D721Med (cell line): ENCODE data around the gene PCDHGA7.
"Not testable (repeated sequence)": the region's sequence is repeated elsewhere in the genome, so short reads cannot be mapped to it uniquely, and the experiment has no call there.

ENCODE experiments used
- DNase-seq: peaks from one replicate; pipeline ENCODE4 v3.0.0; 2011; ENCODE audit warnings: low spot score; ENCODE audit not compliant: insufficient read length
- FAIRE-seq: peaks from 2 replicates; lab custom pipeline; 2011; peaks lifted over from hg19 to GRCh38; lab: Jason Lieb, UNC
- CTCF ChIP-seq: IDR thresholded peaks from 2 replicates; pipeline ENCODE4 v1.5.1; 2012; ENCODE audit warnings: mild to moderate bottlenecking, control low read depth; ENCODE audit not compliant: insufficient read depth; ENCODE audit errors: missing control alignments

The PCDHGA7 gene

GRCh38 chr5:141384471-141385267 lies 2.1 kb downstream of the PCDHGA7 start:
- no peak for DNase-seq
- no peak for TF ChIP-seq CTCF
- no peak for FAIRE-seq

DNA sequence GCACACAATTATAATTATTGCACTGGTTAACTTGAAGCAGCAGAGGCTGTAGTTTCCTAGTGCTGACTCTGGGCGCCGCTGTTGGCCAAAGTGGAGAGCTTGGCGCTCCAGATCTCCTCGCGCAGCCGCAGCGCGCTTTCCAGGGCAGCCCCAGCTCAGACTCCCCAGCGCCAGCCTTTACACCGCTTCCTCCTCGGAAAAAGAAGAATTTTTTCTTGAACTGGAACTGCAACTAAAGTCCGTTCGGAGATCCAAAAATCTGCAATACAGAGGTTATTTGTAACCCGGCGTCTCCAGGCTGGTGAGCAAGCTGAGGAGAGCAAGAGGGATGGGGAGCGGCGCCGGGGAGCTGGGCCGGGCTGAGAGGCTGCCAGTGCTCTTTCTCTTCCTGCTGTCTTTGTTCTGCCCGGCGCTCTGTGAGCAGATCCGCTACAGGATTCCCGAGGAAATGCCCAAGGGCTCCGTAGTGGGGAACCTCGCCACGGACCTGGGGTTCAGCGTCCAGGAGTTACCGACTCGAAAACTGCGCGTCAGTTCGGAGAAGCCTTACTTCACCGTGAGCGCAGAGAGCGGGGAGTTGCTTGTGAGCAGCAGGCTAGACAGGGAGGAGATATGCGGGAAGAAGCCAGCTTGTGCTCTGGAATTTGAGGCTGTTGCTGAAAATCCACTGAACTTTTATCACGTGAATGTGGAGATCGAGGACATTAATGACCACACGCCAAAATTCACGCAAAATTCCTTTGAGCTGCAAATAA lies 5.2 kb downstream of the PCDHGA7 start, which contains the start of gene PCDHGB4:
Gene PCDHGB4 (plus strand): TSS at position 142 of the 755 bp plus-strand sequence. CDS start 187 bp downstream, at position 329.
- DNase-seq = not testable (repeated sequence)

GRCh38 chr5:141388661-141389060 lies 6.1 kb downstream of the PCDHGA7 start:
- FAIRE-seq (no peak), DNase-seq (no peak)
- no peak for TF ChIP-seq CTCF

More for the DNA sequence above, 5.2 kb downstream of the PCDHGA7 start, which contains the start of gene PCDHGB4:
- FAIRE-seq = not testable (repeated sequence)

DNA sequence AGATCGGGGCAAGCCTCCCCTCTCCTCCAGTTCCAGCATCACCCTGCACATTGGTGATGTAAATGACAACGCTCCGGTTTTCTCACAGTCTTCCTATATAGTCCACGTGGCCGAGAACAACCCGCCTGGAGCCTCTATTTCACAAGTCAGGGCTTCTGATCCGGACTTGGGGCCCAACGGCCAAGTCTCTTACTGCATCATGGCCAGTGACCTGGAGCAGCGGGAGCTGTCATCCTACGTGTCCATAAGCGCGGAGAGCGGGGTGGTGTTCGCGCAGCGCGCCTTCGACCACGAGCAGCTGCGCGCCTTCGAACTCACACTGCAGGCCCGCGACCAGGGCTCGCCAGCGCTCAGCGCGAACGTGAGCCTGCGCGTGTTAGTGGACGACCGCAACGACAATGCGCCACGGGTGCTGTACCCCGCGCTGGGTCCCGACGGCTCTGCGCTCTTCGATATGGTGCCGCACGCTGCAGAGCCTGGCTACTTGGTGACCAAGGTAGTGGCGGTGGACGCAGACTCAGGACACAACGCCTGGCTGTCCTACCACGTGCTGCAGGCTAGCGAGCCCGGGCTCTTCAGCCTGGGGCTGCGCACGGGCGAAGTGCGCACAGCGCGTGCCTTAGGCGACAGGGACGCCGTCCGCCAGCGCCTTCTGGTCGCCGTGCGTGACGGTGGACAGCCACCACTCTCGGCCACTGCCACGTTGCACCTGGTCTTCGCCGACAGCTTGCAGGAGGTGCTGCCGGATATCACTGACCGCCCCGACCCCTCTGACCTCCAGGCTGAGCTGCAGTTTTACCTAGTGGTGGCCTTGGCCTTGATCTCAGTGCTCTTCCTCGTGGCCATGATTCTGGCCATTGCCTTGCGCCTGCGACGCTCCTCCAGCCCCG lies 6.9 kb downstream of the PCDHGA7 start:
- no peak for DNase-seq
- FAIRE-seq = no peak
- no peak for TF ChIP-seq CTCF

DNA sequence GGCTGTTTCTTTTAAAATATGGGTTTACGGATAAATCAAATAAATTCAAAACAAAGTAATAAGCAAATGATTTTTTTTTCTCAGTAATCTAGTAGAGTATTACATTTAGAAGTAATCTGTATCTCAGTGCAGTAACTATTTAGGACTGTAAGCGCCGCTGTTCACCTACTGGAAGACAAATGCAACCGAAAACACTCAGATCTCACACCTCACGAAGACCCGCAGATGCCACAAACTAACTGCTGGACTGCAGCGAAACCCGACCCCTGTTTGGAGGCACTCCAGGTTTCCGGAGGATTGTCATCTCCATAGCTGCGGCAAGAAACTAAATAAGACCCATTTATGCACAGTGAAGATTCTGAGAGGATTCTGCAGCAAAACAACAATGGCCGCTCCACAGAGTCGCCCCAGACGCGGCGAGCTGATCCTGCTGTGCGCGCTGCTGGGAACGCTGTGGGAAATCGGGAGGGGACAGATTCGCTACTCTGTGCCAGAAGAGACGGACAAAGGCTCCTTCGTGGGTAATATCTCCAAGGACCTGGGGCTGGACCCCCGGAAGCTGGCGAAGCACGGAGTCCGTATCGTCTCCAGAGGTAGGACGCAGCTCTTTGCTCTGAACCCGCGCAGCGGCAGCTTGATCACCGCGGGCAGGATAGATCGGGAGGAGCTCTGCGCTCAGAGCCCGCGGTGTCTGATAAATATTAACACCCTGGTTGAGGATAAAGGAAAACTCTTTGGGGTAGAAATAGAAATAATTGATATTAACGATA lies 10.1 kb downstream of the PCDHGA7 start, which contains the start of gene PCDHGA8:
Gene PCDHGA8 (plus strand): TSS at position 205 of the 770 bp plus-strand sequence. CDS start 181 bp downstream, at position 386.
- FAIRE-seq (no peak), DNase-seq (no peak)
- no peak for TF ChIP-seq CTCF

DNA sequence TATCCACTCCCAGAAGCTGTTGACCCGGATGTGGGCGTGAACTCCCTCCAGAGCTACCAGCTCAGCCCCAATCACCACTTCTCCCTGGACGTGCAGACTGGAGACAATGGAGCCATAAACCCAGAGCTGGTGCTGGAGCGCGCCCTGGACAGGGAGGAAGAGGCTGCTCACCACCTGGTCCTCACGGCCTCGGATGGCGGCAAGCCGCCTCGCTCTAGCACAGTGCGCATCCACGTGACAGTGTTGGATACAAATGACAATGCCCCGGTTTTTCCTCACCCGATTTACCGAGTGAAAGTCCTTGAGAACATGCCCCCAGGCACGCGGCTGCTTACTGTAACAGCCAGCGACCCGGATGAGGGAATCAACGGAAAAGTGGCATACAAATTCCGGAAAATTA lies 10.7 kb downstream of the PCDHGA7 start:
- FAIRE-seq = no peak

GRCh38 chr5:141394401-141395187 lies 12.1 kb downstream of the PCDHGA7 start:
- DNase-seq, FAIRE-seq: not testable (repeated sequence)

More for the DNA sequence above, 10.7 kb downstream of the PCDHGA7 start:
- no peak for TF ChIP-seq CTCF
- no peak for DNase-seq

DNA sequence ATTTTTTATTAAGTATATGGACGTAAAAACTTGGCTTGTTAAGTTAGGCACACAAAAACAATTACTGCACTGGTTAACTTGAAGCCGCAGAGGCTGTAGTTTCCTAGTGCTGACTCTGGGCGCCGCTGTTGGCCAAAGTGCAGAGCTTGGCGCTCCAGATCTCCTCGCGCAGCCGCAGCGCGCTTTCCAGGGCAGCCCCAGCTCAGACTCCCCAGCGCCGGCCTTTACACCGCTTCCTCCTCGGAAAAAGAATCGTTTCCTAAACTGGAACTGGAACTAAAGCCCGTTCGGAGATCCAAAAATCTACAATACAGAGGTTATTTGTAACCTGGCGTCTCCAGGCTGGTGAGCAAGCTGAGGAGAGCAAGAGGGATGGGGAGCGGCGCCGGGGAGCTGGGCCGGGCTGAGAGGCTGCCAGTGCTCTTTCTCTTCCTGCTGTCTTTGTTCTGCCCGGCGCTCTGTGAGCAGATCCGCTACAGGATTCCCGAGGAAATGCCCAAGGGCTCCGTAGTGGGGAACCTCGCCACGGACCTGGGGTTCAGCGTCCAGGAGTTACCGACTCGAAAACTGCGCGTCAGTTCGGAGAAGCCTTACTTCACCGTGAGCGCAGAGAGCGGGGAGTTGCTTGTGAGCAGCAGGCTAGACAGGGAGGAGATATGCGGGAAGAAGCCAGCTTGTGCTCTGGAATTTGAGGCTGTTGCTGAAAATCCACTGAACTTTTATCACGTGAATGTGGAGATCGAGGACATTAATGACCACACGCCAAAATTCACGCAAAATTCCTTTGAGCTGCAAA lies 15.4 kb downstream of the PCDHGA7 start, which contains the start of gene PCDHGB5:
Gene PCDHGB5 (plus strand): TSS at position 192 of the 796 bp plus-strand sequence. CDS start 181 bp downstream, at position 373.
- DNase-seq, FAIRE-seq: not testable (repeated sequence)
